BE2C (cell line): ENCODE data around the gene S100A13.

ENCODE experiments used
- DNase-seq: peaks from one replicate; pipeline ENCODE4 v3.0.0-alpha.2; 2020
- H3K27me3 ChIP-seq: fragments of 250-450 bp; sonication (Bioruptor Pico); 2 replicates; pipeline ENCODE4 v1.5.1; 2020; ENCODE audit warnings: mild to moderate bottlenecking
- H3K36me3 ChIP-seq: fragments of 250-450 bp; sonication (Bioruptor Pico); 2 replicates; pipeline ENCODE4 v1.5.1; 2020; ENCODE audit warnings: mild to moderate bottlenecking
- H3K4me1 ChIP-seq: fragments of 250-450 bp; sonication (Bioruptor Pico); 2 replicates; pipeline ENCODE4 v1.5.1; 2020
- H3K4me3 ChIP-seq: 2 replicates; pipeline ENCODE4 v1.5.1; 2011; ENCODE audit warnings: low read depth, low read length
- H3K9me3 ChIP-seq: fragments of 250-450 bp; sonication (Bioruptor Pico); 2 replicates; pipeline ENCODE4 v1.5.1; 2020
- CTCF ChIP-seq: IDR thresholded peaks from 2 replicates; pipeline ENCODE4 v1.5.1; 2012; ENCODE audit warnings: mild to moderate bottlenecking, low read depth, low read length

S100A13 gene

GRCh38 chr1:153626477-153626903 is 815 bp downstream of the S100A13 start:
- Histone ChIP-seq H3K9me3 (no peaks in the 10 kb centered on the region), H3K36me3 (no peaks in the 10 kb centered on the region), H3K4me1 (peaks cover 9% of the 10 kb centered on the region), H3K27me3 (no peaks in the 10 kb centered on the region), H3K4me3 (no peak overlapping the region)
- no peak for DNase-seq
- TF ChIP-seq CTCF = no peak

GRCh38 chr1:153624965-153625611 is 2.2 kb downstream of the S100A13 start:
- H3K4me1 ChIP-seq = peaks cover 9% of the 10 kb centered on the region
- no peak for DNase-seq

GRCh38 chr1:153623101-153623500 is 4.2 kb downstream of the S100A13 start:
- Histone ChIP-seq H3K4me1 (peaks cover 9% of the 10 kb centered on the region), H3K27me3 (no peaks in the 10 kb centered on the region), H3K36me3 (no peaks in the 10 kb centered on the region), H3K4me3 (no peak overlapping the region), H3K9me3 (no peaks in the 10 kb centered on the region)
- DNase-seq = no peak
- TF ChIP-seq CTCF = no peak

More at GRCh38 chr1:153624965-153625611, 2.2 kb downstream of the S100A13 start:
- no peak for TF ChIP-seq CTCF
- Histone ChIP-seq H3K27me3 (no peaks in the 10 kb centered on the region), H3K4me3 (no peak overlapping the region), H3K36me3 (no peaks in the 10 kb centered on the region), H3K9me3 (no peaks in the 10 kb centered on the region)

- H3K9me3 ChIP-seq = no peaks in the 10 kb centered on the region
- no peak for DNase-seq
- no peaks in the 10 kb centered on the region for H3K4me1 ChIP-seq
- no peak overlapping the region for H3K4me3 ChIP-seq
- no peaks in the 10 kb centered on the region for H3K27me3 ChIP-seq
- TF ChIP-seq CTCF = no peak
- H3K36me3 ChIP-seq = no peaks in the 10 kb centered on the region
These were observed 8.1 kb downstream of the S100A13 start for GRCh38 chr1:153619171-153619570.

- peak; percentile 73 for TF ChIP-seq CTCF
- H3K36me3 ChIP-seq = no peaks in the 10 kb centered on the region
- peak; percentile 84 for DNase-seq
These were observed 9.6 kb downstream of the S100A13 start for GRCh38 chr1:153617663-153618062.

GRCh38 chr1:153616917-153617311 is 10.4 kb downstream of the S100A13 start:
- no peak for DNase-seq
- Histone ChIP-seq H3K36me3 (no peaks in the 10 kb centered on the region), H3K9me3 (no peaks in the 10 kb centered on the region), H3K27me3 (no peaks in the 10 kb centered on the region), H3K4me1 (no peaks in the 10 kb centered on the region), H3K4me3 (no peak overlapping the region)
- TF ChIP-seq CTCF = no peak

More at GRCh38 chr1:153617663-153618062, 9.6 kb downstream of the S100A13 start:
- Histone ChIP-seq H3K4me3 (no peak overlapping the region), H3K4me1 (no peaks in the 10 kb centered on the region), H3K27me3 (no peaks in the 10 kb centered on the region), H3K9me3 (no peaks in the 10 kb centered on the region)
